Esophagus squamous epithelium (tissue), 5 donors: ENCODE data around the gene PTGES. TPM values are rescaled to one million over a fixed set of nuclear protein-coding genes. Genes with fewer than 3 reads are reported as not detected.

Source experiments
- DNase-seq: peaks from one replicate; lab custom pipeline; 2025; lab: John Stamatoyannopoulos, UW
- H3K27ac ChIP-seq, 4 donors: fragments of 200-600 bp; sonication (generic); one replicate each; pipeline ENCODE4 v1.5.1; 2016 to 2019; ENCODE audit warnings: mild to moderate bottlenecking in 1 of 4
- H3K27me3 ChIP-seq, 4 donors: fragments of 200-600 bp; sonication (generic); 1 replicate in 3 of 4; 2 replicates in 1 of 4; pipeline versions ENCODE4 v1.5.1 to v1.6.0; 2017 to 2021; ENCODE audit warnings: antibody characterized with exemption in 1 of 4
- H3K36me3 ChIP-seq, 3 donors: fragments of 200-600 bp; sonication (generic); one replicate each; pipeline ENCODE4 v1.5.1; 2016 to 2019
- H3K4me1 ChIP-seq, 3 donors: fragments of 200-600 bp; sonication (generic); one replicate each; pipeline ENCODE4 v1.5.1; 2017 to 2019
- H3K4me3 ChIP-seq, 4 donors: fragments of 200-600 bp; sonication (generic); 1 replicate in 3 of 4; 2 replicates in 1 of 4; pipeline ENCODE4 v1.5.1; 2016 to 2019; ENCODE audit warnings: mild to moderate bottlenecking in 2 of 4, moderate library complexity in 1 of 4
- H3K9me3 ChIP-seq, 3 donors: fragments of 200-600 bp; sonication (generic); one replicate each; pipeline ENCODE4 v1.5.1; 2016 to 2019
- CTCF ChIP-seq, 6 experiments: fragments of 450-650 bp in 4 of 6; fragments of 200-600 bp in 2 of 6; sonication (generic) in 2 of 6; IDR thresholded peaks; one replicate each; pipeline ENCODE4 v1.5.1; 2016 to 2019; ENCODE audit warnings: antibody characterized with exemption in 6 of 6, mild to moderate bottlenecking in 4 of 6, moderate library complexity in 4 of 6
- POLR2A ChIP-seq, 4 donors: fragments of 450-650 bp; IDR thresholded peaks; one replicate each; pipeline ENCODE4 v1.6.1; 2017; ENCODE audit warnings: antibody characterized with exemption in 4 of 4, mild to moderate bottlenecking in 4 of 4, moderate library complexity in 3 of 4
- WGBS, 2 donors: methylation state at CpG; one replicate each; pipeline ENCODE4 v1.1.5; 2018; 5-methylcytosine and 5-hydroxymethylcytosine counted together
- intact Hi-C: fragments of 100-400 bp; cut with DNase I; formaldehyde crosslinking; loops from one replicate; pipeline ENCODE4 v1.15.0; 2022
- total RNA-seq, 4 donors: library from RNA; depleted of rRNA; stranded (reverse); fragments of >200 nt; gene quantifications; one replicate each; pipeline ENCODE4 v1.1.0, GENCODE V29; 2016
- donor health status: DM: yes; HTN: yes; CAD: no.

The PTGES gene
- total RNA-seq, 4 donors from 2014 or later, result 5.6 to 31.2 (median 14.9) TPM

- WGBS, 2 donors, result 62 to 65% methylated on average over 5 to 7 of the region's 7 CpGs
- peaks cover 0 to 17% (median 0%) of the 10 kb centered on the region in 3 donors for H3K36me3 ChIP-seq
- TF ChIP-seq CTCF (IDR thresholded peaks at IDR 0.05) (no peak), POLR2A (IDR thresholded peaks at IDR 0.05) (no peak)
These were observed 7.6 kb downstream of the PTGES start for GRCh38 chr9:129745200-129745599.

GRCh38 chr9:129740666-129741464 lies 12.0 kb downstream of the PTGES start:
- TF ChIP-seq POLR2A (IDR thresholded peaks at IDR 0.05) (no peak), CTCF (IDR thresholded peaks at IDR 0.05) (no peak)
- H3K9me3 ChIP-seq, result no peaks in the 10 kb centered on the region
- no peak for DNase-seq
- 95 to 96% methylated on average over 8 to 9 of the region's 13 CpGs for WGBS, 2 donors
- intact Hi-C loops, result no loop called here
- H3K27me3 ChIP-seq, result peaks cover 0 to 10% (median 0%) of the 10 kb centered on the region in 4 donors
- H3K36me3 ChIP-seq, result no peaks in the 10 kb centered on the region
- H3K4me3 ChIP-seq, result no peak overlapping the region
- peaks cover 3 to 17% (median 6%) of the 10 kb centered on the region in 3 donors for H3K4me1 ChIP-seq
- H3K27ac ChIP-seq, result no peak overlapping the region

More at GRCh38 chr9:129745200-129745599, 7.6 kb downstream of the PTGES start:
- H3K27ac ChIP-seq, result no peak overlapping the region
- H3K27me3 ChIP-seq, result no peaks in the 10 kb centered on the region
- no peak overlapping the region for H3K4me3 ChIP-seq
- no peaks in the 10 kb centered on the region for H3K9me3 ChIP-seq
- intact Hi-C loops, result no loop called here
- H3K4me1 ChIP-seq, result peaks cover 0 to 5% (median 0%) of the 10 kb centered on the region in 3 donors
- no peak for DNase-seq

- H3K4me3 ChIP-seq, result no peak overlapping the region
- H3K27ac ChIP-seq, result no peak overlapping the region
- no peak for DNase-seq
- 63 to 85% methylated on average over 5 of the region's 7 CpGs for WGBS, 2 donors
- H3K9me3 ChIP-seq, result no peaks in the 10 kb centered on the region
- no peaks in the 10 kb centered on the region for H3K36me3 ChIP-seq
- intact Hi-C loops, result no loop called here
- TF ChIP-seq CTCF (IDR thresholded peaks at IDR 0.05), result no peak
- no peak for TF ChIP-seq POLR2A (IDR thresholded peaks at IDR 0.05)
- H3K27me3 ChIP-seq, result peaks cover 0 to 15% (median 0%) of the 10 kb centered on the region in 4 donors
- H3K4me1 ChIP-seq, result peaks cover 3 to 17% (median 6%) of the 10 kb centered on the region in 3 donors
These were observed 12.7 kb downstream of the PTGES start for GRCh38 chr9:129740174-129740573.

- Histone ChIP-seq H3K36me3 (no peaks in the 10 kb centered on the region), H3K27me3 (peaks cover 0 to 20% (median 0%) of the 10 kb centered on the region in 4 donors), H3K27ac (no peak overlapping the region), H3K4me3 (no peak overlapping the region), H3K4me1 (peaks cover 3 to 17% (median 6%) of the 10 kb centered on the region in 3 donors), H3K9me3 (no peaks in the 10 kb centered on the region)
- no peak for TF ChIP-seq CTCF (IDR thresholded peaks at IDR 0.05)
- TF ChIP-seq POLR2A (IDR thresholded peaks at IDR 0.05), result no peak
- intact Hi-C loops, result loop anchor here (10.0 kb wide), 1 partner anchor 95 kb away; the partner anchor contains the start of gene ASB6
- 91 to 93% methylated on average over 4 to 9 of the region's 16 CpGs for WGBS, 2 donors
- no peak for DNase-seq
These were observed 13.4 kb downstream of the PTGES start for GRCh38 chr9:129739432-129739831.
